Measurements from ENCODE around the gene RUNX1. TPM values are rescaled to one million over a fixed set of nuclear protein-coding genes. Genes with fewer than 3 reads are reported as not detected.

The RUNX1 gene
- total and polyA plus RNA-seq, 2 donors (not counting 1 experiment from before 2014, with no cell fraction given): 26.3 to 73.0 TPM

GRCh38 chr21:34834290-34834689 lies 214.8 kb downstream of the RUNX1 start:
- Mint-ChIP-seq H3K4me3 (no peak overlapping the region), H3K9me3 (ENCODE audit: insufficient read depth) (no peaks in the 10 kb centered on the region), H3K4me1 (peaks cover 5% of the 10 kb centered on the region), H3K27me3 (no peaks in the 10 kb centered on the region), H3K27ac (no peak overlapping the region)
- ATAC-seq (ENCODE audit: low read depth): no peak
- H4K20me1 ChIP-seq (ENCODE audit: control insufficient read depth, insufficient read depth, low read length, poor library complexity, severe bottlenecking): peaks cover 16% of the 10 kb centered on the region
- no peak overlapping the region for H3K27ac ChIP-seq (ENCODE audit: low read length in 2 of 2)
- intact Hi-C loops (cut with micrococcal nuclease): no loop called here
- H3K4me3 ChIP-seq (ENCODE audit: control extremely low read depth in 1 of 5, extremely low read depth in 1 of 5, insufficient read depth in 1 of 5, low read depth in 2 of 5, low read length in 4 of 5): no peak overlapping the region
- 78% methylated on average over 8 of the region's 9 CpGs for WGBS (ENCODE audit: insufficient coverage)
- no peaks in the 10 kb centered on the region for H3K79me2 ChIP-seq (ENCODE audit: control insufficient read depth, insufficient read depth, low read length)
- no peak for DNase-seq
- H3K36me3 ChIP-seq (replicated peaks in 1 of 2; ENCODE audit: control extremely low read depth in 1 of 2, control insufficient read depth in 1 of 2, extremely low read depth in 1 of 2, insufficient read depth in 2 of 2, low read length in 1 of 2): peaks cover 2 to 51% of the 10 kb centered on the region in 2 experiments
- no peaks in the 10 kb centered on the region for H3K4me1 ChIP-seq (ENCODE audit: control insufficient read depth in 2 of 2, insufficient read depth in 2 of 2, low read length in 2 of 2)
- H3K4me2 ChIP-seq (replicated peaks; ENCODE audit: low read depth, low read length, poor library complexity, severe bottlenecking): no peak overlapping the region
- ChIA-PET CTCF (no interaction called here), POLR2A (interaction anchor here (0.5 kb wide), 1 partner anchor 1196 kb away, joined by 3 read pairs; no protein-coding TSS in a partner anchor)
- no peak overlapping the region for H3K9ac ChIP-seq (ENCODE audit: low read length)
- H3K9me3 ChIP-seq (ENCODE audit: control extremely low read depth in 1 of 3, control insufficient read depth in 2 of 3, insufficient read depth in 1 of 3, low read length in 2 of 3): no peaks in the 10 kb centered on the region
- H3K27me3 ChIP-seq (replicated peaks in 1 of 4; ENCODE audit: control extremely low read depth in 1 of 4, control insufficient read depth in 3 of 4, insufficient read depth in 4 of 4, low read length in 3 of 4): no peaks in the 10 kb centered on the region
- TF ChIP-seq CTCF (IDR thresholded peaks at IDR 0.05) (no peak), EZH2 (IDR thresholded peaks at IDR 0.05; ENCODE audit: borderline replicate concordance, insufficient read depth, low read depth, low read length, poor library complexity, severe bottlenecking) (no peak)
- no peak overlapping the region for H2AFZ ChIP-seq (ENCODE audit: insufficient read depth, low read depth, low read length, poor library complexity, severe bottlenecking)

DNA sequence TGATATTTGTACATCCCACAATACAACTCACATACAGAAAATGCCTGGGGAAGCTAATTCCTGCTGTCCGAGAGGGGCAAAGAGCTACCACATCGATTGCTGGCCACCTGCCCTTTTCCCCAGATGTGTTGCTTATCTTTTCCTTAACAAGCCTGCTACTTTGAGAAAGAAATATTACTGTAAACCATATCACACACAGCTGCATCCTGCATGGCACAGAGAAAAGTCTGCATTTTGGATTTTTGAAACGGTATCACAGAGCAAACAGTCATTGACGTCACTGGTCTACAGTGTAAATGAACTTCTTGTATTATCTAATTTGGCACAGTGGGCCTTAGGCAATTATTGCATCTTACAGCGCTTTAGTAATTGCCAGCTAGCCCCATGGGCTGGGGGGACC lies 215.6 kb downstream of the RUNX1 start:
- H3K4me2 ChIP-seq (replicated peaks; ENCODE audit: low read depth, low read length, poor library complexity, severe bottlenecking): no peak overlapping the region
- WGBS (ENCODE audit: insufficient coverage): 79% methylated on average over 4 of the region's 5 CpGs
- DNase-seq (no peak), ATAC-seq (ENCODE audit: low read depth) (no peak)
- TF ChIP-seq EZH2 (IDR thresholded peaks at IDR 0.05; ENCODE audit: borderline replicate concordance, insufficient read depth, low read depth, low read length, poor library complexity, severe bottlenecking) (no peak), CTCF (IDR thresholded peaks at IDR 0.05) (no peak)
- Mint-ChIP-seq H3K27ac (no peak overlapping the region), H3K9me3 (ENCODE audit: insufficient read depth) (no peaks in the 10 kb centered on the region), H3K4me1 (peaks cover 5% of the 10 kb centered on the region), H3K4me3 (no peak overlapping the region), H3K27me3 (no peaks in the 10 kb centered on the region)
- no peak overlapping the region for H3K4me3 ChIP-seq (ENCODE audit: control extremely low read depth in 1 of 5, extremely low read depth in 1 of 5, insufficient read depth in 1 of 5, low read depth in 2 of 5, low read length in 4 of 5)
- intact Hi-C loops (cut with micrococcal nuclease): no loop called here
- no peak overlapping the region for H3K27ac ChIP-seq (ENCODE audit: low read length in 2 of 2)
- no peaks in the 10 kb centered on the region for H3K4me1 ChIP-seq (ENCODE audit: control insufficient read depth in 2 of 2, insufficient read depth in 2 of 2, low read length in 2 of 2)
- H2AFZ ChIP-seq (ENCODE audit: insufficient read depth, low read depth, low read length, poor library complexity, severe bottlenecking): no peak overlapping the region
- H3K36me3 ChIP-seq (replicated peaks in 1 of 2; ENCODE audit: control extremely low read depth in 1 of 2, control insufficient read depth in 1 of 2, extremely low read depth in 1 of 2, insufficient read depth in 2 of 2, low read length in 1 of 2): peaks cover 2 to 52% of the 10 kb centered on the region in 2 experiments
- ChIA-PET CTCF (no interaction called here), POLR2A (no interaction called here)
- peaks cover 11% of the 10 kb centered on the region for H4K20me1 ChIP-seq (ENCODE audit: control insufficient read depth, insufficient read depth, low read length, poor library complexity, severe bottlenecking)
- H3K27me3 ChIP-seq (replicated peaks in 1 of 4; ENCODE audit: control extremely low read depth in 1 of 4, control insufficient read depth in 3 of 4, insufficient read depth in 4 of 4, low read length in 3 of 4): no peaks in the 10 kb centered on the region
- no peaks in the 10 kb centered on the region for H3K9me3 ChIP-seq (ENCODE audit: control extremely low read depth in 1 of 3, control insufficient read depth in 2 of 3, insufficient read depth in 1 of 3, low read length in 2 of 3)
- H3K9ac ChIP-seq (ENCODE audit: low read length): no peak overlapping the region
- H3K79me2 ChIP-seq (ENCODE audit: control insufficient read depth, insufficient read depth, low read length): no peaks in the 10 kb centered on the region

Measured in B cell (primary cell).